A673 (cell line): Measurements from ENCODE around the gene VPS13C. TPM values are rescaled to one million over a fixed set of nuclear protein-coding genes. Genes with fewer than 3 reads are reported as not detected.

Experiments
- BruUV-seq: library from RNA; stranded (reverse); fragments of 400-500 nt; replicated peaks from 2 replicates; lab custom pipeline; 2021; lab: Mats Ljungman, UMichigan
- CTCF ChIA-PET: fragments of 300-600 bp; sonication (Branson Sonifier 250); formaldehyde crosslinking; loops from one replicate; lab custom pipeline; 2022; ENCODE audit warnings: antibody characterized with exemption; lab: Charles Lee
- POLR2A ChIA-PET: fragments of 300-600 bp; sonication (Branson Sonifier 250); formaldehyde crosslinking; loops from one replicate; lab custom pipeline; 2022; ENCODE audit warnings: antibody characterized with exemption; ENCODE audit not compliant: low non-redundant PET; lab: Charles Lee
- DNase-seq: peaks from one replicate; pipeline ENCODE4 v3.0.0-alpha.2; 2015; ENCODE audit warnings: low spot score
- H3K27ac ChIP-seq: fragments of 200-600 bp; sonication (generic); 2 replicates; pipeline ENCODE4 v1.5.1; 2016; ENCODE audit warnings: mixed run types, low read depth, mild to moderate bottlenecking, mixed read lengths, antibody characterized with exemption, low read length; ENCODE audit not compliant: poor library complexity, severe bottlenecking
- H3K27me3 ChIP-seq: fragments of 200-600 bp; sonication (generic); replicated peaks from 2 replicates; pipeline ENCODE4 v1.6.1; 2017; ENCODE audit warnings: mixed run types, low read depth, mild to moderate bottlenecking, mixed read lengths, antibody characterized with exemption, low read length; ENCODE audit not compliant: insufficient read depth, poor library complexity
- H3K36me3 ChIP-seq: fragments of 200-600 bp; sonication (generic); 2 replicates; pipeline ENCODE4 v1.6.1; 2016; ENCODE audit warnings: mixed run types, mild to moderate bottlenecking, mixed read lengths, antibody characterized with exemption, low read length; ENCODE audit not compliant: insufficient read depth, poor library complexity, severe bottlenecking
- H3K4me1 ChIP-seq: fragments of 200-600 bp; sonication (generic); 2 replicates; pipeline ENCODE4 v1.6.1; 2017; ENCODE audit warnings: mixed run types, mild to moderate bottlenecking, mixed read lengths, antibody characterized with exemption, low read length; ENCODE audit not compliant: insufficient read depth, poor library complexity, severe bottlenecking
- H3K4me3 ChIP-seq: fragments of 200-600 bp; sonication (generic); 2 replicates; pipeline ENCODE4 v1.5.1; 2016; ENCODE audit warnings: low read depth, mixed run types, mild to moderate bottlenecking, mixed read lengths, low read length; ENCODE audit not compliant: poor library complexity, severe bottlenecking
- H3K9me3 ChIP-seq: fragments of 200-600 bp; sonication (generic); 2 replicates; pipeline ENCODE4 v1.6.1; 2016; ENCODE audit warnings: mixed run types, low read depth, mild to moderate bottlenecking, mixed read lengths, antibody characterized with exemption, low read length; ENCODE audit not compliant: poor library complexity, severe bottlenecking
- EZH2 ChIP-seq: fragments of 200-600 bp; sonication (generic); IDR thresholded peaks from 2 replicates; pipeline ENCODE4 v1.6.1; 2017; ENCODE audit warnings: borderline replicate concordance, low read depth, mild to moderate bottlenecking, mixed read lengths, antibody characterized with exemption, low read length; ENCODE audit not compliant: poor library complexity, severe bottlenecking
- intact Hi-C: fragments of 100-400 bp; cut with micrococcal nuclease; formaldehyde crosslinking; loops from one replicate; pipeline ENCODE4 v1.10.0; 2022; ENCODE audit not compliant: unreplicated experiment
- total RNA-seq: library from RNA; stranded (reverse); gene quantifications from 2 replicates; pipeline ENCODE4 v1.2.3, GENCODE V29; 2021
- TF ChIP-seq, protein P1 (sequence below): fragments of 300-800, 200-600 bp; sonication (generic); conservative IDR thresholded peaks from 2 replicates; pipeline ENCODE4 v1.5.1; 2017; ENCODE audit warnings: low read depth, mild to moderate bottlenecking, antibody characterized with exemption, low read length, moderate library complexity, mixed read lengths

Gene VPS13C
- total RNA-seq, 1 experiment from 2014 or later, result 31.0 TPM

GRCh38 chr15:61849447-61849846 is 210.8 kb downstream of the VPS13C start:
- Histone ChIP-seq H3K4me3 (no peak overlapping the region), H3K36me3 (no peaks in the 10 kb centered on the region), H3K27me3 (no peaks in the 10 kb centered on the region), H3K27ac (no peak overlapping the region), H3K9me3 (no peaks in the 10 kb centered on the region), H3K4me1 (no peaks in the 10 kb centered on the region)
- ChIA-PET POLR2A (no interaction called here), CTCF (no interaction called here)
- intact Hi-C loops, result no loop called here
- BruUV-seq, result no TSS peak
- DNase-seq, result no peak
- TF ChIP-seq, protein P1, sequence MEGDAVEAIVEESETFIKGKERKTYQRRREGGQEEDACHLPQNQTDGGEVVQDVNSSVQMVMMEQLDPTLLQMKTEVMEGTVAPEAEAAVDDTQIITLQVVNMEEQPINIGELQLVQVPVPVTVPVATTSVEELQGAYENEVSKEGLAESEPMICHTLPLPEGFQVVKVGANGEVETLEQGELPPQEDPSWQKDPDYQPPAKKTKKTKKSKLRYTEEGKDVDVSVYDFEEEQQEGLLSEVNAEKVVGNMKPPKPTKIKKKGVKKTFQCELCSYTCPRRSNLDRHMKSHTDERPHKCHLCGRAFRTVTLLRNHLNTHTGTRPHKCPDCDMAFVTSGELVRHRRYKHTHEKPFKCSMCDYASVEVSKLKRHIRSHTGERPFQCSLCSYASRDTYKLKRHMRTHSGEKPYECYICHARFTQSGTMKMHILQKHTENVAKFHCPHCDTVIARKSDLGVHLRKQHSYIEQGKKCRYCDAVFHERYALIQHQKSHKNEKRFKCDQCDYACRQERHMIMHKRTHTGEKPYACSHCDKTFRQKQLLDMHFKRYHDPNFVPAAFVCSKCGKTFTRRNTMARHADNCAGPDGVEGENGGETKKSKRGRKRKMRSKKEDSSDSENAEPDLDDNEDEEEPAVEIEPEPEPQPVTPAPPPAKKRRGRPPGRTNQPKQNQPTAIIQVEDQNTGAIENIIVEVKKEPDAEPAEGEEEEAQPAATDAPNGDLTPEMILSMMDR, result no peak

GRCh38 chr15:61841466-61841865 is 218.8 kb downstream of the VPS13C start:
- POLR2A ChIA-PET, result no interaction called here
- CTCF ChIA-PET, result no interaction called here
- intact Hi-C loops, result no loop called here
- Histone ChIP-seq H3K9me3 (no peaks in the 10 kb centered on the region), H3K4me3 (no peak overlapping the region), H3K27me3 (no peaks in the 10 kb centered on the region), H3K36me3 (no peaks in the 10 kb centered on the region), H3K4me1 (no peaks in the 10 kb centered on the region), H3K27ac (no peak overlapping the region)
- DNase-seq, result no peak
- no peak for TF ChIP-seq EZH2
- TF ChIP-seq, protein P1, result no peak
- no TSS peak for BruUV-seq

GRCh38 chr15:61840090-61840489 is 220.2 kb downstream of the VPS13C start:
- ChIA-PET POLR2A (no interaction called here), CTCF (no interaction called here)
- Histone ChIP-seq H3K4me3 (no peak overlapping the region), H3K9me3 (no peaks in the 10 kb centered on the region), H3K27ac (no peak overlapping the region), H3K4me1 (no peaks in the 10 kb centered on the region), H3K27me3 (no peaks in the 10 kb centered on the region), H3K36me3 (no peaks in the 10 kb centered on the region)
- no TSS peak for BruUV-seq
- no peak for DNase-seq
- TF ChIP-seq, protein P1, result no peak
- intact Hi-C loops, result no loop called here
